GM12864 (cell line): Measurements from ENCODE around the gene GAK.

ENCODE experiments used
- DNase-seq: peaks from one replicate; pipeline ENCODE4 v3.0.0-alpha.2; 2011; ENCODE audit warnings: low read depth
- H3K4me3 ChIP-seq: 2 replicates; pipeline ENCODE4 v1.5.1; 2011; ENCODE audit warnings: mild to moderate bottlenecking, low read depth, low read length, control low read depth
- CTCF ChIP-seq: IDR thresholded peaks from 2 replicates; pipeline ENCODE4 v1.5.1; 2011; ENCODE audit warnings: low read depth, mild to moderate bottlenecking, moderate library complexity, low read length, control low read depth, inconsistent platforms; ENCODE audit errors: missing control alignments

Gene GAK

GRCh38 chr4:849478-850175 lies 82.5 kb downstream of the GAK start:
- TF ChIP-seq CTCF: no peak
- no peak for DNase-seq
- H3K4me3 ChIP-seq: no peak overlapping the region

- no peak overlapping the region for H3K4me3 ChIP-seq
- DNase-seq: no peak
- no peak for TF ChIP-seq CTCF
Observed at GRCh38 chr4:848803-849477, 83.2 kb downstream of the GAK start.

- no peak overlapping the region for H3K4me3 ChIP-seq
- DNase-seq: no peak
- no peak for TF ChIP-seq CTCF
Observed at GRCh38 chr4:848307-848691, 83.8 kb downstream of the GAK start.

- no peak for DNase-seq
- TF ChIP-seq CTCF: no peak
- H3K4me3 ChIP-seq: no peak overlapping the region
Observed at GRCh38 chr4:845836-846251, 86.3 kb downstream of the GAK start.

- no peak overlapping the region for H3K4me3 ChIP-seq
- DNase-seq: no peak
Observed at GRCh38 chr4:845233-845835, 86.8 kb downstream of the GAK start.

GRCh38 chr4:844752-845232 lies 87.3 kb downstream of the GAK start:
- no peak overlapping the region for H3K4me3 ChIP-seq
- no peak for TF ChIP-seq CTCF
- DNase-seq: no peak

More at GRCh38 chr4:845233-845835, 86.8 kb downstream of the GAK start:
- no peak for TF ChIP-seq CTCF
